ENCODE data around the gene RAB29.

Gene RAB29

GRCh38 chr1:205783433-205783795, 8.1 kb upstream of the RAB29 start:
- no peak for DNase-seq (ENCODE audit: low read depth in 1 of 2, low spot score in 1 of 2)
- TF ChIP-seq SPI1 (IDR thresholded peaks at IDR 0.05; ENCODE audit: borderline replicate concordance, low read depth), result no peak
- no peak for TF ChIP-seq CTCF (IDR thresholded peaks at IDR 0.05; ENCODE audit: insufficient read depth, low read length)
- TF ChIP-seq REST (IDR thresholded peaks at IDR 0.05; ENCODE audit: insufficient replicate concordance, low read depth), result no peak
- TF ChIP-seq POLR2AphosphoS5 (IDR thresholded peaks at IDR 0.05; ENCODE audit: low read depth), result no peak
- no peak for TF ChIP-seq GABPA (IDR thresholded peaks at IDR 0.05; ENCODE audit: low read depth)
- Histone ChIP-seq H3K27ac (replicated peaks) (no peak overlapping the region), H3K4me3 (replicated peaks; ENCODE audit: insufficient read depth, low read length) (no peak overlapping the region), H3K27me3 (ENCODE audit: insufficient read depth, poor library complexity, severe bottlenecking) (no peaks in the 10 kb centered on the region)

GRCh38 chr1:205782627-205783432, 7.5 kb upstream of the RAB29 start:
- TF ChIP-seq SPI1 (IDR thresholded peaks at IDR 0.05; ENCODE audit: borderline replicate concordance, low read depth), result no peak
- TF ChIP-seq POLR2AphosphoS5 (IDR thresholded peaks at IDR 0.05; ENCODE audit: low read depth), result no peak
- no peak for TF ChIP-seq REST (IDR thresholded peaks at IDR 0.05; ENCODE audit: insufficient replicate concordance, low read depth)
- no peaks in the 10 kb centered on the region for H3K27me3 ChIP-seq (ENCODE audit: insufficient read depth, poor library complexity, severe bottlenecking)
- no peak overlapping the region for H3K27ac ChIP-seq (replicated peaks)
- no peak for DNase-seq (ENCODE audit: low read depth in 1 of 2, low spot score in 1 of 2)
- no peak overlapping the region for H3K4me3 ChIP-seq (replicated peaks; ENCODE audit: insufficient read depth, low read length)

- Histone ChIP-seq H3K4me3 (replicated peaks; ENCODE audit: insufficient read depth, low read length) (no peak overlapping the region), H3K27me3 (ENCODE audit: insufficient read depth, poor library complexity, severe bottlenecking) (no peaks in the 10 kb centered on the region), H3K27ac (replicated peaks) (no peak overlapping the region)
- DNase-seq (ENCODE audit: low read depth in 1 of 2, low spot score in 1 of 2), result no peak
- no peak for TF ChIP-seq GABPA (IDR thresholded peaks at IDR 0.05; ENCODE audit: low read depth)
- no peak for TF ChIP-seq SPI1 (IDR thresholded peaks at IDR 0.05; ENCODE audit: borderline replicate concordance, low read depth)
- no peak for TF ChIP-seq CTCF (IDR thresholded peaks at IDR 0.05; ENCODE audit: insufficient read depth, low read length)
- TF ChIP-seq REST (IDR thresholded peaks at IDR 0.05; ENCODE audit: insufficient replicate concordance, low read depth), result no peak
- no peak for TF ChIP-seq POLR2AphosphoS5 (IDR thresholded peaks at IDR 0.05; ENCODE audit: low read depth)
Observed at GRCh38 chr1:205780335-205780734, 5.1 kb upstream of the RAB29 start.
